Esophagus squamous epithelium (tissue), 4 donors: ENCODE data around the gene ABHD12.

ENCODE experiments used
- CTCF ChIP-seq, 6 experiments: fragments of 450-650 bp in 4 of 6; fragments of 200-600 bp in 2 of 6; sonication (generic) in 2 of 6; IDR thresholded peaks; one replicate each; pipeline ENCODE4 v1.5.1; 2016 to 2019; ENCODE audit warnings: antibody characterized with exemption in 6 of 6, mild to moderate bottlenecking in 4 of 6, moderate library complexity in 4 of 6
- POLR2A ChIP-seq, 4 donors: fragments of 450-650 bp; IDR thresholded peaks; one replicate each; pipeline ENCODE4 v1.6.1; 2017; ENCODE audit warnings: antibody characterized with exemption in 4 of 4, mild to moderate bottlenecking in 4 of 4, moderate library complexity in 3 of 4

GRCh38 chr20:25259358-25259757, 131.3 kb downstream of the ABHD12 start:
- TF ChIP-seq CTCF (IDR thresholded peaks at IDR 0.05) (no peak), POLR2A (IDR thresholded peaks at IDR 0.05) (no peak)
